K562 (cell line): ENCODE measurements around the gene SH2D4B. TPM values are rescaled to one million over a fixed set of nuclear protein-coding genes. Genes with fewer than 3 reads are reported as not detected.

ENCODE experiments used
- BMI1 ChIP-seq: fragments of 150-350 bp; IDR thresholded peaks from 2 replicates; pipeline ENCODE4 v1.6.1; 2014; ENCODE audit warnings: low read length
- CHAMP1 ChIP-seq: fragments of 450-650 bp; IDR thresholded peaks from 2 replicates; pipeline ENCODE4 v1.6.1; 2016; ENCODE audit warnings: mild to moderate bottlenecking
- CHD7 ChIP-seq: fragments of 200-600 bp; sonication (generic); IDR thresholded peaks from one replicate; pipeline ENCODE4 v1.6.1; 2012; ENCODE audit warnings: mild to moderate bottlenecking, low read depth, low read length, inconsistent platforms
- CREB5 ChIP-seq: fragments of 250-450 bp; sonication (Bioruptor Pico); IDR thresholded peaks from 2 replicates; pipeline ENCODE4 v1.5.0; 2020; ENCODE audit warnings: mild to moderate bottlenecking
- CXXC5 ChIP-seq: fragments of 250-450 bp; sonication (Bioruptor Pico); IDR thresholded peaks from 2 replicates; pipeline ENCODE4 v1.8.0; 2022; ENCODE audit warnings: inconsistent platforms, mild to moderate bottlenecking, moderate library complexity
- NFATC3 ChIP-seq: fragments of 450-650 bp; IDR thresholded peaks from 2 replicates; pipeline ENCODE4 v1.6.1; 2017; ENCODE audit warnings: mild to moderate bottlenecking
- SLC30A9 ChIP-seq: fragments of 250-450 bp; sonication (Bioruptor Pico); IDR thresholded peaks from 2 replicates; pipeline ENCODE4 v1.8.0; 2022; ENCODE audit warnings: mild to moderate bottlenecking, moderate library complexity
- ZBTB5 ChIP-seq: fragments of 450-650 bp; IDR thresholded peaks from 2 replicates; pipeline ENCODE4 v1.6.1; 2017; ENCODE audit warnings: antibody characterized with exemption
- ZC3H8 ChIP-seq: fragments of 450-650 bp; IDR thresholded peaks from 2 replicates; pipeline ENCODE4 v1.6.1; 2017
- ZKSCAN3 ChIP-seq: fragments of 250-450 bp; sonication (Bioruptor Pico); IDR thresholded peaks from 2 replicates; pipeline ENCODE4 v1.4.0; 2020
- polyA plus RNA-seq, 8 experiments: library from polyadenylated mRNA; depleted of rRNA in 4 of 8; stranded (reverse) in 5 of 8; unstranded in 3 of 8; fragments of >200 nt; fragmentation: Nextera tagmentation in 2 of 8; fragmentation: Illumina TruSeq in 1 of 8; extraction: Ambion mirVana in 2 of 8; extraction: Trizol in 1 of 8; gene quantifications; 2 replicates each; pipeline versions ENCODE4 v1.2.1 to v1.2.3, GENCODE V29; 2011 to 2014; ENCODE audit warnings: inconsistent platforms in 1 of 8, missing spikeins in 1 of 8
- total RNA-seq, 7 experiments: library from RNA; depleted of rRNA in 6 of 7; stranded (reverse); fragments of >200 nt in 6 of 7; fragmentation: Illumina TruSeq in 2 of 7; extraction: Trizol in 2 of 7; gene quantifications; 2 replicates each; pipeline versions ENCODE4 v1.2.1 to v1.2.3, GENCODE V29; 2011 to 2021; ENCODE audit warnings: low replicate concordance in 1 of 7

SH2D4B gene
- total and polyA plus RNA-seq, 9 of the 15 experiments (the other 6 are each of a cell fraction or from before 2014, with no cell fraction given), result 0.03 to 0.14 (median 0.04) TPM; not detected in 4

GRCh38 chr10:80535671-80536360, 1.9 kb upstream of the SH2D4B start (continued):
- TF ChIP-seq CHAMP1 (no peak), ZKSCAN3 (no peak), CHD7 (no peak), SLC30A9 (CRISPR knock-in tag) (no peak), CXXC5 (CRISPR knock-in tag) (peak; percentile 74), ZC3H8 (no peak), ZBTB5 (no peak), NFATC3 (no peak), BMI1 (no peak), CREB5 (CRISPR knock-in tag) (no peak)
